GM23248 (cell line): ENCODE data around the gene EPS8L2. TPM values are rescaled to one million over a fixed set of nuclear protein-coding genes. Genes with fewer than 3 reads are reported as not detected.

Experiments used
- DNase-seq: peaks from one replicate; pipeline ENCODE4 v3.0.0-alpha.2; 2015
- H2AFZ ChIP-seq: fragments of 200-600 bp; sonication (generic); 2 replicates; pipeline ENCODE4 v1.6.1; 2016; ENCODE audit warnings: antibody characterized with exemption
- H3F3A ChIP-seq: fragments of 200-600 bp; sonication (generic); 2 replicates; pipeline ENCODE4 v1.6.1; 2016; ENCODE audit warnings: mild to moderate bottlenecking, antibody characterized with exemption, mixed run types; ENCODE audit not compliant: insufficient read depth
- H3K27ac ChIP-seq: fragments of 200-600 bp; sonication (generic); 2 replicates; pipeline ENCODE4 v1.5.1; 2016; ENCODE audit warnings: mild to moderate bottlenecking
- H3K27me3 ChIP-seq: fragments of 200-600 bp; sonication (generic); replicated peaks from 2 replicates; pipeline ENCODE4 v1.6.1; 2016; ENCODE audit warnings: mild to moderate bottlenecking; ENCODE audit not compliant: insufficient read depth
- H3K36me3 ChIP-seq: fragments of 200-600 bp; sonication (generic); 2 replicates; pipeline ENCODE4 v1.6.1; 2016; ENCODE audit warnings: low read depth, mild to moderate bottlenecking
- H3K4me1 ChIP-seq: fragments of 200-600 bp; sonication (generic); 2 replicates; pipeline ENCODE4 v1.6.1; 2016; ENCODE audit warnings: mild to moderate bottlenecking; ENCODE audit not compliant: insufficient read depth
- H3K4me2 ChIP-seq: fragments of 200-600 bp; sonication (generic); one replicate; pipeline ENCODE4 v1.6.1; 2016; ENCODE audit warnings: mild to moderate bottlenecking; ENCODE audit not compliant: unreplicated experiment
- H3K4me3 ChIP-seq: fragments of 200-600 bp; sonication (generic); 2 replicates; pipeline ENCODE4 v1.5.1; 2016; ENCODE audit warnings: mild to moderate bottlenecking
- H3K79me2 ChIP-seq: fragments of 200-600 bp; sonication (generic); 2 replicates; pipeline ENCODE4 v1.6.1; 2016; ENCODE audit warnings: mild to moderate bottlenecking; ENCODE audit not compliant: insufficient read depth
- H3K9ac ChIP-seq: fragments of 200-600 bp; sonication (generic); 2 replicates; pipeline ENCODE4 v1.6.1; 2016; ENCODE audit warnings: mild to moderate bottlenecking
- H3K9me2 ChIP-seq: fragments of 200-600 bp; sonication (generic); 2 replicates; pipeline ENCODE4 v1.6.1; 2016; ENCODE audit warnings: mixed run types, mild to moderate bottlenecking, moderate library complexity; ENCODE audit not compliant: insufficient read depth
- H3K9me3 ChIP-seq: fragments of 200-600 bp; sonication (generic); one replicate; pipeline ENCODE4 v1.6.1; 2017; ENCODE audit warnings: low read depth
- H4K20me1 ChIP-seq: fragments of 200-600 bp; sonication (generic); 2 replicates; pipeline ENCODE4 v1.6.0; 2016; ENCODE audit not compliant: insufficient read depth
- EZH2 ChIP-seq: fragments of 200-600 bp; sonication (generic); IDR thresholded peaks from 2 replicates; pipeline ENCODE4 v1.6.1; 2018; ENCODE audit warnings: antibody characterized with exemption, mild to moderate bottlenecking; ENCODE audit not compliant: insufficient read depth, poor library complexity, severe bottlenecking
- EZH2phosphoT487 ChIP-seq: fragments of 200-600 bp; sonication (generic); IDR thresholded peaks from 2 replicates; pipeline ENCODE4 v1.6.1; 2018; ENCODE audit warnings: antibody characterized with exemption, moderate library complexity, mild to moderate bottlenecking, low read depth; ENCODE audit not compliant: insufficient read depth
- WGBS, 2 experiments: methylation state at CpG; one replicate each; pipeline ENCODE4 v1.1.6; 2015 to 2017; ENCODE audit warnings: low lambda C conversion rate in 2 of 2, low coverage in 1 of 2; ENCODE audit errors: missing lambda C conversion rate in 2 of 2; 5-methylcytosine and 5-hydroxymethylcytosine counted together
- in situ Hi-C: fragments of 300-500 bp; cut with MboI; formaldehyde crosslinking; loops from 2 replicates; pipeline ENCODE4 v1.15.0; 2020
- polyA plus RNA-seq: library from polyadenylated mRNA; unstranded; fragments of >200 nt; fragmentation: Nextera tagmentation; extraction: Ambion mirVana; gene quantifications from 2 replicates; pipeline ENCODE4 v1.2.1, GENCODE V29; 2016
- total RNA-seq: library from RNA; depleted of rRNA; stranded (reverse); fragments of >200 nt; shearing (Covaris generic); gene quantifications from 2 replicates; pipeline ENCODE4 v1.2.3, GENCODE V29; 2014

EPS8L2 gene
- total and polyA plus RNA-seq, 2 experiments from 2014 or later: 48.2 to 58.3 TPM

DNA sequence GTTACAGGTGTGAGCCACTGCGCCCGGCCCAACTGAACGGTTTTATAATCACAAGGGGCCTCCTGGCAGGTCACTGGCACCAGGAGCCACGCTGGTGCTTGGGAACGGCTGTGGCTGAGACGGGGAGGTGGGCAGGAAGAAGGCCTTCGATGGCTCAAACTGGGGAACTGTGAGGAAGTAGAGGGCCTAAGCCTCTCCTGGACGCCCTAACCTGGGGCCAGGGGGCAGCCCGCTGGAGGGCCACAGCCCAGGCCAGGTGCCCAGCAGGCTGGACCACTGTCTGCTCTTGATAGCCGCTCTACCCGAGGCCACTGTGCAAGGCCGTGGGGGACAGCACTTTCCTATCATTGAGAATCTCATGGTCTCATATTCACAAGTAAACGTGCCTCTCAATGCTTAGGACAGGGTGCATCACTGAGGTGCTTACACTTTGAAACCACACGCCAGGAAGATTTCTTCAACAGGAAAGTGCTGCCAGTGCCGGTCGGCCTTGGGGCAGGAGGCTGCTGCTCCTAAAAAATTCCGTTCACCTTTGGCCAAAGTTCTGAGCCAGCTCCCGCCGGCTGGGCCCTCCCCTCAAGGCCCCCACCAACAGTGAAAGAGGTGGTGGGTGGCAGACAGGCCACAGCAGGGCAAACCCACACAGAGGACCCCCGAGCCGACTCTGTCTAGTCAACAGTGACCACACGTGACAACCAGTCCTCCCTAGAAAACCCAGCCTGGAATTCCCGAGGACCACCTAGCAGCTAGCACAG lies 64.0 kb downstream of the EPS8L2 start:
- peaks cover 25% of the 10 kb centered on the region; the same call in 1 of the 2 replicates for H3K36me3 ChIP-seq
- in situ Hi-C loops: no loop called here
- H3K79me2 ChIP-seq: peaks cover 51% of the 10 kb centered on the region

DNA sequence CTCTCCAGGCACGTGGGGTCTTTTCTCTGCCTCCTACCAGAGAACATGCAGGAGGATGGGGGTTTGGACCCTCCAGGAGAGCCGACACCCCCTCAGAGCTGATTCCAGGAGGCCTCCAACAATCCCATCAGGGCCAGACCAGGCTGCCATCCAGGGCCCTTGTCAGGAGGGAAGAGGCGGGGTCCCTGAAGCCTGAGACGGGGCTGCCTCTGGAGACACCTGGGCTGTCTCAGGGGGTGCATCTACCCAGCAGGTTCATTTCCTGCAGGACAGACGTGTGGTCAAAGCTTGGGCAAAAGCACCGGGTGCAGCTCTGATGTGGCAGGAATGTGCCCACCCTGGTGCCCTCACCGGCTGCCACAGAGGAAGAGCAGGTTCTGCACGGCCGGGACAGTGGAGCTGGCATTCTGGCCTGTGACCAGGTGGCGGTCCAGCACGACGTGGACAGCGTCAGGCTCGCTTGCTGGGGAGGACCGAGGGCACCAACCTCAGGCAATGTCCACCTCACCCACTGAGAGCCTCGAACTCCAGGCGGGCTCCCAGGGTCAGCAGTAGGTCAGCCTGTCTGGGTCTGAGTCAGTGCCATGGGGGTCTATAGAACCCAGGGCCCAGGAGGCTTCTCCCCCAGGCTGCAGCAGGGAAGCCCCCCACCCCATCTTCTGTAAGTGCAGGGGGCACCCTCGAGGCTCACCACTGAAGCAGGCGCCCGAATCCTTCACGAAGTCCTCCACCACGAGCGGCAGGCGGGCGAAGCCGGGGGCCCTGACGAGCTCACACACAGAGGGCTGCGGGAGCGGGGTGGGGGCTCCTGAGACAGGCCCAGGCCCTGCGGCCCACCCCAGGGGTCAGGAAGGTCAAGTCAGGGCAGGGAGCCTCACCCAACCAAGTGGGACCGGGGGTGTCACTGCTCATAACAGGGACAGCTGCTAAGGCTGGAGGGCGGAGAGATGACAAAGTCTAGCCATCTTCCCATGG lies 64.9 kb downstream of the EPS8L2 start:
- Histone ChIP-seq H4K20me1 (no peaks in the 10 kb centered on the region), H3K4me1 (peaks cover 10% of the 10 kb centered on the region), H3K27me3 (no peaks in the 10 kb centered on the region), H3K79me2 (peaks cover 59% of the 10 kb centered on the region), H3K9ac (no peak overlapping the region), H2AFZ (no peak overlapping the region), H3K27ac (no peak overlapping the region), H3K4me3 (no peak overlapping the region), H3K9me3 (no peaks in the 10 kb centered on the region), H3K4me2 (no peak overlapping the region), H3K36me3 (peaks cover 18% of the 10 kb centered on the region; the same call in 1 of the 2 replicates), H3K9me2 (no peaks in the 10 kb centered on the region), H3F3A (peaks cover 20% of the 10 kb centered on the region)
- in situ Hi-C loops: no loop called here
- no peak for DNase-seq
- TF ChIP-seq EZH2: no peak
- TF ChIP-seq EZH2phosphoT487: no peak
- WGBS, 2 experiments: 91 to 92% methylated on average over 27 to 32 of the region's 32 CpGs

More for the DNA sequence above, 64.0 kb downstream of the EPS8L2 start:
- Histone ChIP-seq H3K4me2 (no peak overlapping the region), H2AFZ (no peak overlapping the region), H3K9me2 (no peaks in the 10 kb centered on the region), H3F3A (peaks cover 24% of the 10 kb centered on the region), H3K27ac (no peak overlapping the region), H3K4me1 (peaks cover 3% of the 10 kb centered on the region), H3K9ac (no peak overlapping the region), H4K20me1 (no peaks in the 10 kb centered on the region; the same call in 1 of the 2 replicates), H3K27me3 (no peaks in the 10 kb centered on the region), H3K4me3 (no peak overlapping the region), H3K9me3 (no peaks in the 10 kb centered on the region)
- TF ChIP-seq EZH2 (no peak), EZH2phosphoT487 (no peak)
- no peak for DNase-seq
- WGBS, 2 experiments: 88 to 90% methylated on average over 23 of the region's 23 CpGs

DNA sequence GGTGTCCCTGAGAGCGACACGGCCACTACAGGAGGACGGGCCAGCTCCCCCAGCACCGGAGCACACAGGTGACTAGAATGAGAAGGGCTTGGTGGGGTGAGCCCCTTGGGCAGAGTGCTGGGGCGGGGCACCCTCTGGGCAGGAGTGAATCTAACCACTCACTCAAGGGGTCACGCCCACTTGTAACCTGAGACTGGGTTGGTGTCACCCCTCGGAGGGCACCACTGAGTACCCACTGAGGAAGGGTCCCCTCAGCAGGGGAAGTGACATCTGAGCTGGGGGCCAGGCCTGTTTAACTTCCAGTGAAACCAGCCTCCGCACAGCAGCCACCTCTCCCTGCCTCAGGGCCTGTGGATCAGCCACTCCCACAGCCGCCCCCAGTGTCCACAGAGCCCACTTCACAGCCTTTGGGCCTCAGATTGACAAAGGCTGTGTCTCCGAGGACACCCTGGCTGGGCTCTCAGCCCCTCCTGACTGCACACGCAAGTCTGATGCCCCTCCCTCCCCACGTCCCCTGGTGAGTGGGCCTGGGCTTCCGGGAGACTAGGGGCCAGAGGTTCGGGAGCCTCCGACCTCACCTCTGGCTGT lies 65.7 kb downstream of the EPS8L2 start:
- Histone ChIP-seq H3K36me3 (peaks cover 11% of the 10 kb centered on the region; the same call in 1 of the 2 replicates), H2AFZ (no peak overlapping the region), H4K20me1 (no peaks in the 10 kb centered on the region), H3K9ac (no peak overlapping the region), H3K9me2 (no peaks in the 10 kb centered on the region), H3K4me2 (no peak overlapping the region), H3K4me1 (peaks cover 10% of the 10 kb centered on the region), H3K79me2 (peaks cover 67% of the 10 kb centered on the region), H3K27me3 (no peaks in the 10 kb centered on the region), H3F3A (peaks cover 13% of the 10 kb centered on the region), H3K4me3 (no peak overlapping the region), H3K27ac (no peak overlapping the region), H3K9me3 (no peaks in the 10 kb centered on the region)
- no peak for DNase-seq
- TF ChIP-seq EZH2 (no peak), EZH2phosphoT487 (no peak)
- 92 to 97% methylated on average over 13 to 14 of the region's 15 CpGs for WGBS, 2 experiments
- in situ Hi-C loops: no loop called here
